WERI-Rb-1 (cell line): Measurements from ENCODE around the gene F2RL1.
"Not testable (repeated sequence)": the region's sequence is repeated elsewhere in the genome, so short reads cannot be mapped to it uniquely, and the experiment has no call there.

Experiments
- DNase-seq: peaks from one replicate; pipeline ENCODE4 v3.0.0-alpha.2; 2020
- H3K27ac ChIP-seq: fragments of 250-450 bp; sonication (Bioruptor Pico); 2 replicates; pipeline ENCODE4 v1.5.1; 2020; ENCODE audit warnings: mild to moderate bottlenecking, moderate library complexity
- H3K27me3 ChIP-seq: fragments of 250-450 bp; sonication (Bioruptor Pico); 2 replicates; pipeline ENCODE4 v1.5.1; 2021; ENCODE audit warnings: mild to moderate bottlenecking, low read depth, moderate library complexity; ENCODE audit not compliant: insufficient read depth, severe bottlenecking
- H3K36me3 ChIP-seq: fragments of 250-450 bp; sonication (Bioruptor Pico); 2 replicates; pipeline ENCODE4 v1.5.1; 2020; ENCODE audit warnings: mild to moderate bottlenecking, moderate library complexity
- H3K4me3 ChIP-seq: 2 replicates; pipeline ENCODE4 v1.5.1; 2011; ENCODE audit warnings: low read depth, mild to moderate bottlenecking, control low read depth, low read length
- H3K9me3 ChIP-seq: fragments of 250-450 bp; sonication (Bioruptor Pico); 2 replicates; pipeline ENCODE4 v1.5.1; 2021; ENCODE audit warnings: mild to moderate bottlenecking, moderate library complexity; ENCODE audit not compliant: severe bottlenecking
- TF ChIP-seq, protein P1 (sequence below): IDR thresholded peaks from 2 replicates; pipeline ENCODE4 v1.5.1; 2011; ENCODE audit warnings: low read depth, mild to moderate bottlenecking, control low read depth, inconsistent platforms, low read length

The F2RL1 gene

DNA sequence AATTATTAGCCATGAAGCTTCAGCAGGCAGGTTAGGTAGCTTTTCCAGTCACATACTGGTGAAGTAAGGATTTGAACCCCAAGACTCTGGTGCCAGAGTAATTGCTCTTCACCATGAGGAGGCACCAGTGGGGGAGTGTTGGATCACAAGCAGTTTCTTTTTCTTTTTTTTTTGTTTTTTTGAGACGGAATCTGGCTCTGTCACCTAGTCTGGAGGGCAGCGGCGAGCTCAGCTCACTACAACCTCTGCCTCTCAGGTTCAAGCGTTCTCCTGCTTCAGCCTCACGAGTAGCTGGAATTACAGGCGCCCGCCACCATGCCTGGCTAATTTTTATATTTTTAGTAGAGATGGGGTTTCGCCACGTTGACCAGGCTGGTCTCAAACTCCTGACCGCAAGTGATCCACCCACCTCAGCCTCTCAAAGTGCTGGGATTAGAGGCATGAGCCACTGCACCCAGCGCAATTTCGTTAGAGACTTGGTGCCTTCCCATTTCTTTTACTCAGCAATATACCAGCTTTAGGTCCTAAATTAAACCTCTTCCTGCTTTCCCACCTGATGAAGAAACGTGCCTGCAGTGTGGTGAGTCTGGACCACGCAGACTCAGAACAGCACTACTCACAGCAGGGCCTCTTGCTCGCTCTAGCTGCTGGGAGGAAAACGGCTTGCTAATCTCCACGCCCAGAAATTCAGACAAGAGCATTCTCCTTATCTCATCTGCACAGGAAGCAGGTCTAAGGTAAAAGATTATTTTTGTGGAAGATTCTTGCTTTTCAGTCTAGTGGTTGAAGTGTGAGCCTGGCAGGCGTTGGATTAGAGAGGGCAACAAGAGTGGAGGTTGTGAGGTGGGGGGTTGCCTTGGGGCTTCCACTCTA, 30.8 kb downstream of the F2RL1 start, which contains the start of gene S100Z:
Gene S100Z, plus strand, starts transcription at position 596 of the 873 bp plus-strand sequence. CDS start 25,346 bp downstream, outside the sequence.
- H3K36me3 ChIP-seq: no peaks in the 10 kb centered on the region
- H3K27me3 ChIP-seq: no peaks in the 10 kb centered on the region
- no peaks in the 10 kb centered on the region for H3K9me3 ChIP-seq
- no peak for DNase-seq
- TF ChIP-seq, protein P1, sequence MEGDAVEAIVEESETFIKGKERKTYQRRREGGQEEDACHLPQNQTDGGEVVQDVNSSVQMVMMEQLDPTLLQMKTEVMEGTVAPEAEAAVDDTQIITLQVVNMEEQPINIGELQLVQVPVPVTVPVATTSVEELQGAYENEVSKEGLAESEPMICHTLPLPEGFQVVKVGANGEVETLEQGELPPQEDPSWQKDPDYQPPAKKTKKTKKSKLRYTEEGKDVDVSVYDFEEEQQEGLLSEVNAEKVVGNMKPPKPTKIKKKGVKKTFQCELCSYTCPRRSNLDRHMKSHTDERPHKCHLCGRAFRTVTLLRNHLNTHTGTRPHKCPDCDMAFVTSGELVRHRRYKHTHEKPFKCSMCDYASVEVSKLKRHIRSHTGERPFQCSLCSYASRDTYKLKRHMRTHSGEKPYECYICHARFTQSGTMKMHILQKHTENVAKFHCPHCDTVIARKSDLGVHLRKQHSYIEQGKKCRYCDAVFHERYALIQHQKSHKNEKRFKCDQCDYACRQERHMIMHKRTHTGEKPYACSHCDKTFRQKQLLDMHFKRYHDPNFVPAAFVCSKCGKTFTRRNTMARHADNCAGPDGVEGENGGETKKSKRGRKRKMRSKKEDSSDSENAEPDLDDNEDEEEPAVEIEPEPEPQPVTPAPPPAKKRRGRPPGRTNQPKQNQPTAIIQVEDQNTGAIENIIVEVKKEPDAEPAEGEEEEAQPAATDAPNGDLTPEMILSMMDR: no peak
- no peak within 1 kb of the TSS for H3K27ac ChIP-seq
- H3K4me3 ChIP-seq: no peak within 1 kb of the TSS

DNA sequence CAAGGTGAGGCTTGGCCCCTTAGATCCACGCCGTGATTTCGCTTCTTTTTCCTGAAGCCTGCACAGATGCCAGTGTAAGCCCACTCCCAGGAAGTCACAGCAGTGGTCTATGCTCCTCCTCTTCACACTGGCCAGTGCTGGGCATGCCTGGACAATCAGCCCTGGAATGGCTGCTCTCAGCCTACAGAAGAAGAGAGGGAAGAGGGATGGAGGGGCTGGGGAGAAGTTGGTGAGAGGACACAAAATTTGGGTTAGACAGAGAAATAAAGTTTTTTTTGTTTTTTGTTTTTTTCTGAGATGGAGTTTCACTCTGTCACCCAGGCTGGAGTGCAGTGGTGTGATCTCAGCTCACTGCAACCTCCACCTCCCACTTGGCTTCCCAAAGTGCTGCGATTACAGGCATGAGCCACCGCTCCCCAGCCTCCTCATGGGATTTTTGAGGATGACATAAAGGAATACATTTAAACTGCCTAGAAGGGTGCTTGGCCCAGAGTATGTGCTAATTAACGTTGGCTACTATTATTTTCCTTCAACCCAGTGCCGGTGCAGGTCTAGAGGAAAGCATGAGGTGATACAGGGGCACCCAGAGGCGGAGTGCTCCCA, 31.8 kb downstream of the F2RL1 start:
- Histone ChIP-seq H3K27ac (no peak overlapping the region), H3K27me3 (no peaks in the 10 kb centered on the region)
- TF ChIP-seq, protein P1: no peak

DNA sequence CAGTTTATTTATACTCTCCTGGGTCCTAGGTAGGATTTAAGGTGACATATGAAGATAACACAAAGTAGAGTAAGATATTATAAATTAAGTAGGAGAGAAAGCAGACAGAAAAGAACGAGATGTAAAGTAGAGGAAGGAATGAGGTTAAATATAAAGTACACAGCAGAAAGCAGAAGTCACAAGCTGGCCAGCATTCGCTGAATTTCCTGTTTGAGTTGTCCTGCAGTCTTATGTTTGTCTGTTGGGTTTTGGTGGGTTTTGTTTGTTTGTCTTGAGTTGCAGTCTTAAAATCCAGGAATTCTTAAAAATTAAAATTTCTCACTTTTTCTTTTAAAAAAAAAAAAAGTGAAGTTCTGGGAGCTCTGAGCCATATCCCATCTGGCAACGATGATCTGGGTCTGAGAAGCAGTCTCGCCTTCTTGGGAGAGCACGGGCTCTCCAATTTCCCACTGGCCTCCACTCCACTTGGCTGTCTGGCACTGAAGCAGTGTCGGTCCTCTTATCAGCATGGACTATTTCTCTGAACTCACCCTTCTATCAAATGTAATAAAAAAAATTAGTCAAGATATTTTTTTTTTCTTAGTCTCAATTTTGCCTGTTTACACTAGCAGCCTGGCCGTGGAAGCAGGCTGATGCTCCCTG, 33.0 kb downstream of the F2RL1 start:
- Histone ChIP-seq H3K27me3 (no peaks in the 10 kb centered on the region), H3K9me3 (no peaks in the 10 kb centered on the region), H3K27ac (no peak overlapping the region), H3K36me3 (no peaks in the 10 kb centered on the region), H3K4me3 (no peak overlapping the region)
- no peak for DNase-seq
- TF ChIP-seq, protein P1: no peak

More for the DNA sequence above, 31.8 kb downstream of the F2RL1 start:
- no peaks in the 10 kb centered on the region for H3K9me3 ChIP-seq
- H3K4me3 ChIP-seq: no peak overlapping the region
- no peaks in the 10 kb centered on the region for H3K36me3 ChIP-seq
- DNase-seq: no peak

DNA sequence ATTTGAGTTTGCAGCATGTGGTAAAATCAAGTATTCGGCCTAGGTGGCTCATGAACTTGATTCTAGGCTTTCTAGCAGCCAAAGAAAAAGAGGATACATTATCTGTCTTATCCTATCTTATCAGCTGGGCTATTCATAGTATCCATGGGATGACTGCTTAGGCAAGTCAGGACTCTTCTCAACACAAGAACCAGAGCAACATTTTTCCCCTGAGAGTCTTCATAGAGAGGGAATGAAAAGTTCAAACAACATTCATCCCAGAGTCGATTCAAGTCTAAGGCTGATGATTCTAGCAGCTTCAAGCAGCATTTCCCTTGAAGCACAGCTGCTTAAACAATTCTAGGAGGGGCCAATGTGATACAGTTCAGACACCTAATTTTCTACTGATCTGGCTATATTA, 33.9 kb downstream of the F2RL1 start:
- DNase-seq: no peak
- H3K36me3 ChIP-seq: no peaks in the 10 kb centered on the region
- no peak overlapping the region for H3K27ac ChIP-seq
- H3K9me3 ChIP-seq: no peaks in the 10 kb centered on the region
- TF ChIP-seq, protein P1: no peak
- no peaks in the 10 kb centered on the region for H3K27me3 ChIP-seq
- H3K4me3 ChIP-seq: no peak overlapping the region

DNA sequence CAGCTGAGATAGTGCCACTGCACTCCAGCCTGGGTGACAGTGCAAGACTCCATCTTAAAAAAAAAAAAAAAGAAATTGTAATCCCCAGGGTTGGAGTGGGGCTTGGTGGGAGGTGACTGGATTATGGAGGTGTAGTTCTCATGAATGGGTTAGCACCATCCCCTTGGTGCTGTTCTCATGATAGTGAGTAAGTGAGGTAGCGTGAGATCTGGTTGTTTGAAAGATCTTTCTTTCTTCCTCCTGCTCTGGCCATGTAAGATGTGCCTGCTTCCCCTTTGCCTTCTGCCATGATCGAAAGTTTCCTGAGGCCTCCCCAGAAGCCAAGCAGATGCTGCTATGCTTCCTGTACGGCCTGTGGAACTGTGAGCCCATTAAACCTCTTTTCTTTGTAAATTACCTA, 34.9 kb downstream of the F2RL1 start:
- H3K9me3 ChIP-seq: not testable (repeated sequence)

DNA sequence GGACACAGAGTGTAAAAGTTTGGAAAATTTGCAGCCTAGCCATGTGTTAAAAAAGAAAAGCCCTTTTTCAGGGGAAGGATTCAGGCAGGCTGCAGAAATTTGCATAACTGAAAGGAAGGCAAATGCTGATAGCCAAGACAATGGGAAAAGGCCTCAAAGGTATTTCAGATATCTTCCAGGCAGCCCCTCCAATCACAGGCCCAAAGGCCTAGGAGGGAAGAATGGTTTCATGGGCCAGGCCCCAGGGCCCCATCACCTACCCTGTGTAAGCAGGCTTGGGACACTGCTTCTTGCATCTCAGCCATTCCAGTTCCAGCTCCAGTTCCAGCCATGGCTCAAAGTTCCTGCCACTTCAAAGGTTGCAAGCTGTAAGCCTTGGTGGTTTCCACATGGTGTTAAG, 35.8 kb downstream of the F2RL1 start:
- no peak overlapping the region for H3K27ac ChIP-seq
- H3K27me3 ChIP-seq: no peaks in the 10 kb centered on the region
- H3K36me3 ChIP-seq: no peaks in the 10 kb centered on the region
- no peaks in the 10 kb centered on the region for H3K9me3 ChIP-seq
- no peak overlapping the region for H3K4me3 ChIP-seq
- TF ChIP-seq, protein P1: no peak
- no peak for DNase-seq

More for the DNA sequence above, 34.9 kb downstream of the F2RL1 start:
- not testable (repeated sequence) for H3K27ac ChIP-seq, H3K27me3 ChIP-seq, DNase-seq, H3K36me3 ChIP-seq, H3K4me3 ChIP-seq

DNA sequence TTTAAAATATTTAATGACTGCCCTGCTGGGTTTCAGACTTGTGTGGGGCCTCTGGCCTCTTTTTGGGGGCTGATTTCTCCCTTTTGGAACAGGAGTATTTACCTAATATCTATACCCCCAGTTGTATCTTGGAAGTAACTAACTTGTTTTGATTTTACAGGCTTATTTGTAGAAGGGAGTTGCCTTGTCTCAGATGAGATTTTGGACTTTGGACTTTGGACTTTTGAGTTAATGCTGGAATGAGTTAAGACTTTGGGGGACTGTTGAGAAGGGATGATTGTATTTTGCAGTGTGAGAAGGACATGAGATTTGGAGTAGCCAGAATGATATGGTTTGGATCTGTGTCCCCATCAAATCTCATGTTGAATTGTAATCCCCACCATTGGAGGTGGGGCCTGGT, 36.7 kb downstream of the F2RL1 start:
- not testable (repeated sequence) for H3K4me3 ChIP-seq, H3K27ac ChIP-seq, DNase-seq, H3K36me3 ChIP-seq, H3K27me3 ChIP-seq, H3K9me3 ChIP-seq
